AG10803 (cell line): Measurements from ENCODE around the gene XRCC4.
A peak's percentile ranks its signal among the peaks of the same experiment; 100 is the strongest.

ENCODE experiments used
- DNase-seq: peaks from one replicate; pipeline ENCODE4 v3.0.0; 2010; ENCODE audit warnings: low read depth
- H3K4me3 ChIP-seq: 2 replicates; pipeline ENCODE4 v1.5.1; 2011; ENCODE audit warnings: mild to moderate bottlenecking, low read length, control low read depth
- TF ChIP-seq, protein P1 (sequence below): conservative IDR thresholded peaks from 2 replicates; pipeline ENCODE4 v1.5.1; 2011; ENCODE audit warnings: mild to moderate bottlenecking, low read length, control low read depth, inconsistent platforms

The XRCC4 gene

DNA sequence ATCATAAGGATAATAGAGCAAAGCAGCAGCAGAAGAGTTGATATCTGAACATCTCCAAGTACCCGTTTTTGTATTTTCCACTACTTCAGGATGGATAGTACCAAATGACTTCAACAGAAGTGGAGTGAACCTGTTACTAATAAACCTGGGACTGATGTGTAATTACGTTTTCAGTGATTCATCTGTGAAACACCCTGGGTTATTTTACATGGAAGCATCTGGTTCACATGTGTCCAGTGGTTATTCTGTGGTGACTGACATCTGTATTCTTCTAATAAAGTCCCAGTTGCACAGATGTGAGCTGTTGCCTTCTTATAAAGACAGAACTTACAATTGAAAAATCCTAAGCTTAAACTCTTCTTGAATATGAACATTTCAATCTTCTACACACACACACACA is 254.5 kb downstream of the XRCC4 start:
- DNase-seq: peak; percentile 79
- TF ChIP-seq, protein P1, sequence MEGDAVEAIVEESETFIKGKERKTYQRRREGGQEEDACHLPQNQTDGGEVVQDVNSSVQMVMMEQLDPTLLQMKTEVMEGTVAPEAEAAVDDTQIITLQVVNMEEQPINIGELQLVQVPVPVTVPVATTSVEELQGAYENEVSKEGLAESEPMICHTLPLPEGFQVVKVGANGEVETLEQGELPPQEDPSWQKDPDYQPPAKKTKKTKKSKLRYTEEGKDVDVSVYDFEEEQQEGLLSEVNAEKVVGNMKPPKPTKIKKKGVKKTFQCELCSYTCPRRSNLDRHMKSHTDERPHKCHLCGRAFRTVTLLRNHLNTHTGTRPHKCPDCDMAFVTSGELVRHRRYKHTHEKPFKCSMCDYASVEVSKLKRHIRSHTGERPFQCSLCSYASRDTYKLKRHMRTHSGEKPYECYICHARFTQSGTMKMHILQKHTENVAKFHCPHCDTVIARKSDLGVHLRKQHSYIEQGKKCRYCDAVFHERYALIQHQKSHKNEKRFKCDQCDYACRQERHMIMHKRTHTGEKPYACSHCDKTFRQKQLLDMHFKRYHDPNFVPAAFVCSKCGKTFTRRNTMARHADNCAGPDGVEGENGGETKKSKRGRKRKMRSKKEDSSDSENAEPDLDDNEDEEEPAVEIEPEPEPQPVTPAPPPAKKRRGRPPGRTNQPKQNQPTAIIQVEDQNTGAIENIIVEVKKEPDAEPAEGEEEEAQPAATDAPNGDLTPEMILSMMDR: no peak
- H3K4me3 ChIP-seq: no peak overlapping the region

DNA sequence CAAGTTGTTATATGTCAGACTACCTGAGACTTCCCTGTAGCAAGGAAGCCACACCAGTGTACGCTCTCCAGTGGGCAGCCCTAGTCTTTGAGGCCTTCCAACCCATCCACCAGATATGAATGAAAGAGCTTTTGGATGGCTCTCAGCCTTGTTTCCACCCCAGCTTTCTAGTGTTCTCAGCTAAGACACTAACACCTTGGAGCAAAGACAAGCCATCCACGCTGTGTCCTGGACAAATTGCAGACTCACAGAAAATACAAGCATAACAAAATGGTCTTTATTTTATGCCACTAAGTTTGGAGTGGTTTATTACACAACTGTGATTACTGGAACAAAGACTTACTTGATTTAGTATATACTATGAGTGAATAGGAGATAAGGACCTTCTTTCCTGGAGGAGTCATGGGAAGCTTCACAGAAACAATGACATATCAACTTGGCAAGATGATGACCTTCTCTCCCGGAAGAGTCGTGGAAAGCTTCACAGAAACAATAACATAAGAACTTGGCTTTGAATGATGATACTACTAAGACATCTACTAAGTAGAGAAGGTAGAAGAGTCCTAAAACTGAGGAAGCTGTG is 260.2 kb downstream of the XRCC4 start:
- TF ChIP-seq, protein P1: no peak
- no peak overlapping the region for H3K4me3 ChIP-seq
- no peak for DNase-seq

DNA sequence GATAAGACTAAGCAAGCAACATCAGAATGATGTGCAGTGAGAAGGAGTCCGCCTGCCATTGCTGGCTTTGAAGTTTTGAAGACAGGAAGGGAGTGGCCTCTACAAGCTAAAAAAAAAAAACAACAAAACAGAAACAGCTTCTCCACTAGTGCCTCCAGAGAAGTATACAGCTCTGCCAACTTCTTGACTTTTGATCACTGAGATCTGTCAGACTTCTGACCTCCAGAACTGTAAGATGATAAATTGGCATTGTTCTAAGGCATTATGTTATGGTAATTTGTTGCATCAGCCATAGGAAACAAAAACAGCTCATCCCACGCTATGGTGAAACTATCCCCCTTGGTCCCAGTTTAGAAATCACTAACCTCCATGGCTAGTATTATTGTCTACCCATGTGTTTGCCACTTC is 263.2 kb downstream of the XRCC4 start:
- TF ChIP-seq, protein P1: no peak
- H3K4me3 ChIP-seq: no peak overlapping the region
- DNase-seq: peak; percentile 27

DNA sequence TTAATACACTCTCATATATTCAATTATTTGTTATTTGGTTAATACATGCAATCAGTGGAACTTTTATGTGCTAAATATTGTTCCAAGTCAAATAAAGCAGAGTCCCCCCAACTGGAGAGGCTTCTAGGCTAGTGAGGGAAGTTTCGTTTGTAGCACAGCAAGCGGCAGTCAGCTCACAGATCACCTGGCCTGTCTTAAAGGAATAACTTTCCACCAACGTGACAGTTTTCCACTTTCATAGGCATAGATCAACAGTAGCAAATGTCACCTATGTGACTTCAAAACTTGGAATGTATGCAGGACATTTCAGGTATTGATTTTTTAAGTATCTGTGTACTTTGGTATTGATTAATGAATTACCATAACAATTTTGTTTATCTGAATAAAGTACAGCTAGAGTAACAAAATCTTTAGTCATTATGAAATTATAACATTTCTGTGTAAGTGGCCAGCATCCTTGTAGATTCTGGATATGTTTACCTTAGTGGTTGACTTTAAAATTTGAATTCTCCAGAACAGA is 264.5 kb downstream of the XRCC4 start:
- H3K4me3 ChIP-seq: no peak overlapping the region
- TF ChIP-seq, protein P1: no peak
- no peak for DNase-seq

DNA sequence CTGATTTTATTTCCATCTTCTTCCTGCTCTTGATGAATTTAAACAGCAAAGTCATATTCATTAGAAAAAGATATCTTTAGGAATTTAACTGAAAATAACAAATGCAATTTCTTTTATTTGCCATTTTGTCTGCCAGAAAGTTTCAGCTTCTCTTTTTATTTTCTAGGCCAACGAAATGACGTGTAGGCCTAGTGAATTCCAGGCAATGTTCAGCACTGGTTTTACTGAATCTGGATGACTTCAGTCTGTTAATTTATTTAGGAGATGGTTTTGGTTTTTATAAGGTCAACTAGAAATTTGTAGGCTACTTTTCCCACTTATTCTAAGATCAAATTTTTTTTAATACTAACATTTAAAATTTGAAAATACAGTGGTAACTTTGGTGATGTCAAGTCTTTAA is 265.1 kb downstream of the XRCC4 start:
- TF ChIP-seq, protein P1: no peak
- DNase-seq: peak; percentile 15
- H3K4me3 ChIP-seq: no peak overlapping the region

DNA sequence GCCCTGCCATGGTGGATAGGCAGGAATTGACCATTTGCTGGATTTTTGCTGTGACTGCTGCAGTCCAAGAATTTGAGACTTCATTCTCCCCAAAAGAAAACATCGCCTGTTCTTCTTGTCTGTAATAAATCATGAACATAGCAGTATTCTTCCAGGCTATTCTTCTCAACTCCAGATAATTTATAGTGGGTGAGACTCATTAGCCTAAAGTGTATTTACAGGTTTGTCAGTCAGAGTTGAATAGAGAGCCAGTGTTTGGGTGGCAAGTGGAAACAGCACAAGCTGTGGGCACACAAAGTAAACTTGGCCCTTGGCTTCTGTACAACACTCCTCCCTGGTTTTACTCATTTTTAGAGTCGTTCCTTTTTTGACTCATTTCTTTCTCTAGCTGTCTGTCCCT is 266.0 kb downstream of the XRCC4 start:
- H3K4me3 ChIP-seq: no peak overlapping the region
- TF ChIP-seq, protein P1: no peak
- DNase-seq: no peak

DNA sequence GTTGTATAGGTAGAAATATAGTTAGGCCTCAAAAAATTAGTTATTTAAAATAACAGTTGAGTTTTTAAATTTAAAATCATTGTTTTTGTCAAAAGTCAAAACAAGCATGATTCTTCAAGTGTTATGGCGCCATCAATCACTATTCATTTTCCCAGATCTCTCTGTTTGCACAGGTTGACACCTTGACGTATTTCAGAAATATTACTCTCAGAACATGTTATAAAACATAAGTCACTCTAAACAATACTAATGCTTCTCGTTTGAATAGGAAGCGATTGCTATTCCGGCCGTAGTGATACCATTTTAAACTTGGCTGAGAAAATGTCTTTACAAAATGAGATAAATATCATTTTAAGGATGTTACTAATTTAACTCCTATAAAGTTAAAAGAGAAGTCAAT is 268.1 kb downstream of the XRCC4 start:
- H3K4me3 ChIP-seq: no peak overlapping the region
- no peak for DNase-seq
- TF ChIP-seq, protein P1: no peak
